Uterus (tissue), 4 donors: ENCODE results near the gene TLCD4. TPM values are rescaled to one million over a fixed set of nuclear protein-coding genes. Genes with fewer than 3 reads are reported as not detected.
A peak's percentile ranks its signal among the peaks of the same experiment; 100 is the strongest.

Source experiments
- DNase-seq, 2 donors: peaks; one replicate each; pipeline ENCODE4 v3.0.0-alpha.2; 2019 to 2020
- H3K27ac ChIP-seq, 2 donors: fragments of 200-600 bp; sonication (generic); 1 replicate in 1 of 2; 2 replicates in 1 of 2; pipeline ENCODE4 v1.5.1; 2016 to 2018
- H3K27me3 ChIP-seq, 2 donors: fragments of 200-600 bp; sonication (generic); one replicate each; pipeline ENCODE4 v1.5.1; 2018 to 2019; ENCODE audit warnings: control low read depth in 1 of 2
- H3K36me3 ChIP-seq, 2 donors: fragments of 200-600 bp; sonication (generic); one replicate each; pipeline ENCODE4 v1.5.1; 2019; ENCODE audit warnings: control low read depth in 1 of 2
- H3K4me1 ChIP-seq, 2 donors: fragments of 200-600 bp; sonication (generic); one replicate each; pipeline ENCODE4 v1.5.1; 2018 to 2019; ENCODE audit warnings: control low read depth in 1 of 2
- H3K4me3 ChIP-seq, 2 donors: fragments of 200-600 bp; sonication (generic); 1 replicate in 1 of 2; 2 replicates in 1 of 2; pipeline ENCODE4 v1.5.1; 2018 to 2019; ENCODE audit warnings: mild to moderate bottlenecking in 1 of 2
- H3K9me3 ChIP-seq, 2 donors: fragments of 200-600 bp; sonication (generic); one replicate each; pipeline ENCODE4 v1.5.1; 2019; ENCODE audit warnings: control low read depth in 1 of 2
- POLR2A ChIP-seq, 2 donors: fragments of 450-650 bp; IDR thresholded peaks; one replicate each; pipeline ENCODE4 v1.6.1; 2016; ENCODE audit warnings: antibody characterized with exemption in 2 of 2, mild to moderate bottlenecking in 1 of 2, moderate library complexity in 1 of 2
- intact Hi-C: fragments of 100-400 bp; cut with DNase I; formaldehyde crosslinking; loops from one replicate; pipeline ENCODE4 v1.15.1; 2023; ENCODE audit warnings: low total_unique reads
- total RNA-seq, 4 donors: library from RNA; depleted of rRNA in 3 of 4; stranded (reverse); fragments of >200 nt in 3 of 4; gene quantifications; one replicate each; pipeline versions ENCODE4 v1.1.0 to v1.2.4, GENCODE V29; 2014 to 2023
- TF ChIP-seq, protein P1 (sequence below), 4 experiments: fragments of 200-600 bp in 2 of 4; fragments of 450-650 bp in 2 of 4; sonication (generic) in 2 of 4; IDR thresholded peaks; one replicate each; pipeline ENCODE4 v1.5.1; 2016 to 2019; ENCODE audit warnings: antibody characterized with exemption in 4 of 4, mild to moderate bottlenecking in 2 of 4, moderate library complexity in 1 of 4
- donor health status: DM: yes; HTN: yes; CAD: no.

The TLCD4 gene
- total RNA-seq, 4 donors from 2014 or later: 2.0 to 42.6 (median 13.1) TPM

DNA sequence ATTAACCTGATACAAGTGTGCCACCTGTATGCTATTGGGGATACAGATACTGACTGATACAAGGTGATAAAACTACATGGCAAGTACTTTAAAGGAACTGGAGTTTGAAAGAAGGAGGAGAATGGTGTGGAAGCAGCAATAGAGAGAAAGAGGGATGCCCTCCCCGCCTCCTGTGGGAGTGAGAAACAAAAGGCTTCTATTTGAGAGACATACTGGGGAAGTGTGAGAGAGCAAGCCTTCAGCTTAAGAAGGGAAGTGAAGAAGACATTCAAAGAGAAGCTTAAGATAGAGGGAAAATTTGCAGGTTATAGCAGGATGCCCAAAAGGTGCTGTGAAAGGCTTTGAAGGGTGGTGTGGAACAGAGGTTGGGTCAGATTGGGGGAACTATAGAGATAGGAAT lies 36.7 kb upstream of the TLCD4 start:
- no peaks in the 10 kb centered on the region for H3K27me3 ChIP-seq
- intact Hi-C loops: no loop called here
- no peak overlapping the region for H3K4me3 ChIP-seq
- no peak overlapping the region for H3K27ac ChIP-seq
- DNase-seq: no peak
- TF ChIP-seq, protein P1, sequence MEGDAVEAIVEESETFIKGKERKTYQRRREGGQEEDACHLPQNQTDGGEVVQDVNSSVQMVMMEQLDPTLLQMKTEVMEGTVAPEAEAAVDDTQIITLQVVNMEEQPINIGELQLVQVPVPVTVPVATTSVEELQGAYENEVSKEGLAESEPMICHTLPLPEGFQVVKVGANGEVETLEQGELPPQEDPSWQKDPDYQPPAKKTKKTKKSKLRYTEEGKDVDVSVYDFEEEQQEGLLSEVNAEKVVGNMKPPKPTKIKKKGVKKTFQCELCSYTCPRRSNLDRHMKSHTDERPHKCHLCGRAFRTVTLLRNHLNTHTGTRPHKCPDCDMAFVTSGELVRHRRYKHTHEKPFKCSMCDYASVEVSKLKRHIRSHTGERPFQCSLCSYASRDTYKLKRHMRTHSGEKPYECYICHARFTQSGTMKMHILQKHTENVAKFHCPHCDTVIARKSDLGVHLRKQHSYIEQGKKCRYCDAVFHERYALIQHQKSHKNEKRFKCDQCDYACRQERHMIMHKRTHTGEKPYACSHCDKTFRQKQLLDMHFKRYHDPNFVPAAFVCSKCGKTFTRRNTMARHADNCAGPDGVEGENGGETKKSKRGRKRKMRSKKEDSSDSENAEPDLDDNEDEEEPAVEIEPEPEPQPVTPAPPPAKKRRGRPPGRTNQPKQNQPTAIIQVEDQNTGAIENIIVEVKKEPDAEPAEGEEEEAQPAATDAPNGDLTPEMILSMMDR (IDR thresholded peaks at IDR 0.05): no peak
- TF ChIP-seq POLR2A (IDR thresholded peaks at IDR 0.05): no peak
- no peaks in the 10 kb centered on the region for H3K4me1 ChIP-seq
- H3K36me3 ChIP-seq: no peaks in the 10 kb centered on the region
- H3K9me3 ChIP-seq: no peaks in the 10 kb centered on the region

DNA sequence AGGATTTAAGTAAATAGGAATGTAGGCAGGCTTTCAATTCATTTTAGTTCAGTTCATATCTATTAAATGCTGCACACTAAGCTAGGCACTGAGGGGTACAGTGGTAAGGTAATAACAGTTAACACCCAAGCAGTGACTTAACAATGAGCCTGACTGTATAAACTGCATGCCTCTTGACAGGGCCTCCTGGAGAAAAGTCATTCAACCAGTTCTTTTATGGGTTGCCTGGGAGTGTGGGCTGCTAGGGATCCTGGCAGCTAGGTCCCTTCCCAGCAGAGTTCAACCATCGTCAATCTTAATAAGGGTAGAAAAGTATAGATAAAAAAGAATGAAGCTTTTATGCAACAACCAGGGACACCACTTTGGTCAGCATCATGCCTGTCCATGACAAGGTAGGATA lies 36.3 kb upstream of the TLCD4 start:
- intact Hi-C loops: no loop called here
- H3K36me3 ChIP-seq: no peaks in the 10 kb centered on the region
- TF ChIP-seq, protein P1 (IDR thresholded peaks at IDR 0.05): no peak
- no peak for TF ChIP-seq POLR2A (IDR thresholded peaks at IDR 0.05)
- H3K4me1 ChIP-seq: no peaks in the 10 kb centered on the region
- no peak for DNase-seq
- H3K27ac ChIP-seq: no peak overlapping the region
- H3K4me3 ChIP-seq: no peak overlapping the region
- H3K9me3 ChIP-seq: no peaks in the 10 kb centered on the region
- H3K27me3 ChIP-seq: no peaks in the 10 kb centered on the region

DNA sequence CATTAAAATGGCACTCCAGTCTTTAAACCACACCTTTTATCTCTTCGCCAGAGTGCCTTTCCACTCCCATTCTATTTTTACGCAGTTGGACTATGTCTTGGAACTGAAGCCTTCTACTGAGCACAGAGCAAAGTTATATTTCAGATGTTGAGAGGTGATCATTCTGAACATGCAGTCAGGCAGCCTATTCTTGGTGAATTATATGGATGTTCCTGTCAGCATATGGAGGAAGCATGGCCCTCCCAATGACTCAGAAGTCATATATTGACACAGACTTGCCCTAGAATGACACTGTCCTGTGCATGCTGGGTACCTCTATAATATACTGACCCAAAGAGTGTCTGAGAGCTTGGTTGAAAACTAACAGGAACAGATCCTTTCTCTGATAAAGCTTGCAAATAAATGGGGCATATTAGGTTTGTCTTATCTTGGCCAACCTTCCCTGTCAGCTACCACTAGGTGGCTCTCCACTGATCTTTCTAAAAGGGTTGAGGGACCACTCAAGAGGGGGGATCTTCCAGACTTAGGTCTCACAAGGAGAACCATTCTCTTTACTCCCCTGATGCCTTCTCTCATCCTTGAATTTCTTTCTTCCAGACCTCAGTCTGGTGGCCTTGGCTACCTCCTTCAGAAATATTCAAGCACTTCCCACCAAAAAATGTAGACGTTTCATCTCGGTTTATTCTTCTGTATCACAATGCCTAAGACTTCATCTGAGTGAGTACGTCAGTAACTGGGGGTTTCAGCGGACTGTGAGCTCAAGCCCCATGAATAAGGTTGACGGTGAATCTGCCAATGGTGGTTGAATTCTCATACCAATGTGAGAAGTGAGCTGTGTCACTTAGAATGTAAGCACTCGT lies 32.6 kb upstream of the TLCD4 start:
- no peaks in the 10 kb centered on the region for H3K4me1 ChIP-seq
- intact Hi-C loops: no loop called here
- H3K27me3 ChIP-seq: no peaks in the 10 kb centered on the region
- TF ChIP-seq POLR2A (IDR thresholded peaks at IDR 0.05): no peak
- TF ChIP-seq, protein P1 (IDR thresholded peaks at IDR 0.05): peak; percentile 20 to 57 (median 37)
- peak in 1 of 2 donors; percentile 23 for DNase-seq
- H3K9me3 ChIP-seq: no peaks in the 10 kb centered on the region
- no peaks in the 10 kb centered on the region for H3K36me3 ChIP-seq
- no peak overlapping the region for H3K4me3 ChIP-seq
- H3K27ac ChIP-seq: no peak overlapping the region

DNA sequence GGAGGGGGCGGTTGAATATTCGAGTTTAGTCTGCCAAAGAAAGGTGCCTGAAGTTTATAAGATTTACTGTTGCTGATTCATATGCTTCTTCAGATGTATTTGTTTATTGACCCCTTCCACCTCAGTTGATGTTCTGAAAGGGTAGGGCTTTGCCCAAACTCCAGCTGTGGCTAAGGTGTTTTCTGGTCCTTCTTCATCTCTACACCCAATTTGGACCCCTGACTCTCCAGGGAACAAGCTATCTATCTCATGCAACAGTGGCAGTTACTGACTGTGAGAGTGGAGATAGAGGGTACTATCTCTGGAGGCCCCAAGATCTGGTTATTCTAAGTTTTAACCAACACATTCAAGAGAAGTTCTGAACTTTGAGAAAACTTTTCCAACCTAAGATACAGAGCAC lies 31.8 kb upstream of the TLCD4 start:
- intact Hi-C loops: no loop called here
- no peaks in the 10 kb centered on the region for H3K36me3 ChIP-seq
- no peak overlapping the region for H3K4me3 ChIP-seq
- H3K4me1 ChIP-seq: no peaks in the 10 kb centered on the region
- no peak overlapping the region for H3K27ac ChIP-seq
- no peak for TF ChIP-seq POLR2A (IDR thresholded peaks at IDR 0.05)
- TF ChIP-seq, protein P1 (IDR thresholded peaks at IDR 0.05): no peak
- H3K9me3 ChIP-seq: no peaks in the 10 kb centered on the region
- H3K27me3 ChIP-seq: no peaks in the 10 kb centered on the region
- no peak for DNase-seq

DNA sequence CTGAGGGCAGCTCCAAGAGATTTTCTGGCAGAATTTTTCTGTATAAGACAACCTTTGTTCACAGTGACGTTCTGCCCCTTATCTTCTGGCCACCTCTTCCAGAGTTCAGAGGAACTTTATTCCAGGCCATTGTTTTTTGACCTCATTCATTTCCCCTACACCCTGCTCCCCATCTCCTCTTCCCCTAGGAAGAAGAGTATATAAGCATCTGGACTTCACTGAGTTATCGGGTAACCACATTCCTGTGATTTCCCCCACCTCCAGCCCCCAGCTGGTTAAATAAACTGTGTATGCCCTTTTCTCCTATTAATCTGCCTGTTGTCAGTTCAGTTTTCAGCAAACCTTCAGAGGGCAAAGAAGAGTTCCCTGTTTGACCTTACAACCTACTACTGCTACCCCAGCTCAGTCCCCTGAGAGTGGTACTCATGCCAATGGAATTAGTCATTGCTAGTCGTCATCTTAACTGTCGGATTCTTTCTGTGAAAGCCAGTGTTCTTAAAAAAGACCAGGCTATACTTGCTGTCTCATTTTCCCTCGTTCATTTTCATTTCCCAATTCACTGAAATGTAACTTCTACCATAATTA lies 30.1 kb upstream of the TLCD4 start:
- no peak overlapping the region for H3K4me3 ChIP-seq
- peak in 1 of 2 donors; percentile 36 for DNase-seq
- TF ChIP-seq POLR2A (IDR thresholded peaks at IDR 0.05): no peak
- TF ChIP-seq, protein P1 (IDR thresholded peaks at IDR 0.05): no peak
- no peaks in the 10 kb centered on the region for H3K36me3 ChIP-seq
- no peaks in the 10 kb centered on the region for H3K9me3 ChIP-seq
- H3K27ac ChIP-seq: peak overlapping the region; percentile 37 to 47
- H3K27me3 ChIP-seq: no peaks in the 10 kb centered on the region
- intact Hi-C loops: no loop called here
- H3K4me1 ChIP-seq: no peaks in the 10 kb centered on the region
